OCI-LY3 (cell line): ENCODE results near the gene SNX10.

Experiments
- EZH2phosphoT487 ChIP-seq: fragments of 200-600 bp; shearing (Covaris generic); IDR thresholded peaks from 2 replicates; pipeline ENCODE4 v1.6.1; 2018; ENCODE audit warnings: antibody characterized with exemption, mixed run types, low read depth
- TF ChIP-seq, protein P1 (sequence below): fragments of 200-600, 300-600 bp; sonication (generic); IDR thresholded peaks from 2 replicates; pipeline ENCODE4 v1.5.1; 2014; ENCODE audit warnings: antibody characterized with exemption, low read length, low read depth

DNA sequence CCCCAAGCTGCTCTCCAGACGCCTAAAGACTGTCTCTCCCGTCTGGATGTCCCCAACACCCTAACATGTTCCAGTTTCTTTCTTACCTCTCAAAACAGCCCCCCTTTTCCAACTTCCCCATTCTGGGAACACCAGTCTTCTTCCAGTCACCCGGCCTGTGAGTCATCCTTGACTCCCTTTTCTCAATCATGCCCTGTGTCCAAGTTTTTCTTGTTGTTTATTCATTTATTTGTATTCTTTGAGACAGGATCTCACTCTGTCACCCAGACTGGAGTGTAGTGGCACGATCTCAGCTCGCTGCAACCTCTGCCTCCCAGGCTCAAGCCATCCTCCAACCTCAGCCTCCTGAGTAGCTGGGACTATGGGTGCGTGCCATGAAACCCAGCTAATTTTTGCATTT, 15.6 kb downstream of the SNX10 start:
- TF ChIP-seq, protein P1, sequence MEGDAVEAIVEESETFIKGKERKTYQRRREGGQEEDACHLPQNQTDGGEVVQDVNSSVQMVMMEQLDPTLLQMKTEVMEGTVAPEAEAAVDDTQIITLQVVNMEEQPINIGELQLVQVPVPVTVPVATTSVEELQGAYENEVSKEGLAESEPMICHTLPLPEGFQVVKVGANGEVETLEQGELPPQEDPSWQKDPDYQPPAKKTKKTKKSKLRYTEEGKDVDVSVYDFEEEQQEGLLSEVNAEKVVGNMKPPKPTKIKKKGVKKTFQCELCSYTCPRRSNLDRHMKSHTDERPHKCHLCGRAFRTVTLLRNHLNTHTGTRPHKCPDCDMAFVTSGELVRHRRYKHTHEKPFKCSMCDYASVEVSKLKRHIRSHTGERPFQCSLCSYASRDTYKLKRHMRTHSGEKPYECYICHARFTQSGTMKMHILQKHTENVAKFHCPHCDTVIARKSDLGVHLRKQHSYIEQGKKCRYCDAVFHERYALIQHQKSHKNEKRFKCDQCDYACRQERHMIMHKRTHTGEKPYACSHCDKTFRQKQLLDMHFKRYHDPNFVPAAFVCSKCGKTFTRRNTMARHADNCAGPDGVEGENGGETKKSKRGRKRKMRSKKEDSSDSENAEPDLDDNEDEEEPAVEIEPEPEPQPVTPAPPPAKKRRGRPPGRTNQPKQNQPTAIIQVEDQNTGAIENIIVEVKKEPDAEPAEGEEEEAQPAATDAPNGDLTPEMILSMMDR = no peak
- TF ChIP-seq EZH2phosphoT487 = no peak
